SIG-M5 (cell line): ENCODE data around the gene ICAM2.
"Not testable (repeated sequence)": the region's sequence is repeated elsewhere in the genome, so short reads cannot be mapped to it uniquely, and the experiment has no call there.

ENCODE experiments used
- DNase-seq: peaks from one replicate; lab custom pipeline; 2025; lab: John Stamatoyannopoulos, UW

ICAM2 gene

DNA sequence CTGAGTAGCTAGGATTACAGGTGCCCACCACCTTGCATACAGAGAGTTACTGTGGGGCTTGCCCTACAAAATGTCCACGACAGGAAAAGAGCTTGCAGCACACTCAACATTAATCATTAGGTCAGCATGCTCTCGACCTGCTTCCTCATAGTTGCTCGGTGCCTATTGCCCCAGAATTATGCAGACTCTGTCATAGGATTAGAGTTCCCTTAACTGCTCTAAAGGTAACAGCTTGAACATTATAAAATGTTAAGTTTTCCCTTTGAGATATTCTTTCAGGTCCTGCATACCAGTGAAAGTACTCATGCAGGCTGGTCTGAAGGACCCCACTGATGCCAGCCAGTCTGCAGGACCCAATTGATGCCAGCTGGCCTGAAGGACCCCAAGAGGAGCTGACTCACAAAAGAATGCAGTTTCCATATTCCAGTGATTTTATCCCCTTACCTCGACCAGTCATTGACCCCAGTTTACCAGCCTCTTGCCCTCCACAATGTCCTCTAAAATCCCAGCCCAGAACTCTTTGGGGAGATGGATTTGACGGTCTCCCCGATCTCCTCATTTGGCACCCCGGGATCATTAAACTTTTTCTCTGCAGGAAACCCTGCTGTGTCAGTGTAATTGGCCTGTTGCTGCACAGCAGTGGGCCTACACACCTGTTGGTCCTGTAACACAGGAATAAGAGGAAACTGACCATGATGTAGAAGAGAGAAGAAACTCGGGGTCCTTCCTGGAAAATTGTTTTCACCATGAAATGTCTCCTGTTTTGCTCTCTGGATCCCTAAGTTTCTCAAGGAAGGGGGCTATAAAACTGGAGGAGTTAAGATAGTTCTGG lies 10.6 kb downstream of the ICAM2 start:
- no peak for DNase-seq

DNA sequence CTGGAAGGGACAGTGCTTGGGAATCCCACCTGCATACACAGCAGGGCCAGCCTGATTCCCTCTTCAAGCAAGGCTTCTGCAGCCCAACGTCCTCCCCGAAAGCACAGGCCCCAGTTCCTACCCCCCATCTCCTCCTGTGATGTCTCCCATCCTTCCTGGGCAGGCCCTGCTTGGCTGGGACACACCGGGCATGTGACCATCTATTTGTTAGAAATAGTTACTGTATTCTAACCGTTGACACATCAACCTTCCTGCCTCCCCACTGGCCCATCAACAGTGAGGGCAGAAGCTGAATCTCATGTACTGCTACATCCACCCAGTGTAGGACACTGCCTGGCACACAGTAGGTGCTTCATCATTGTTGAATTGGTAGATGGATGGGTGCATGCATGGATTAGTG lies 11.6 kb downstream of the ICAM2 start:
- DNase-seq = no peak

DNA sequence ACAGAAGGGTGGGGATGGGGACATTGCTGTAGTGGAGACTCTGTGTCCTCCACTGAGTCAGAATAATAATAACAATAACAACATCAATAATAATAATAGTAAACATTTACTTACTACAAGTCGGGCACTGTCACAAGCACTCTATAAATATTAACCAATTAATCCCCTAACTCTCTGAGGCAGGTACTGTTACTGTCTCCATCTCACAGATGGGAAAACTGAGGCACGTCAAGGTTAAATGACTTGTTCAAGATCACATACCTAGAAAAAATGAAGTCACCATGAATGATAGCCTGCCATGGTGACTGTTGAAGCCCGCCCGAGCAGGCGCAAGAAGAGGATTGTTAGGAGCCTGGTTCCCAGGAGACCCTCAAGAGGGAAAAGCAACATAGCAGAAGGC lies 12.1 kb downstream of the ICAM2 start:
- no peak for DNase-seq

DNA sequence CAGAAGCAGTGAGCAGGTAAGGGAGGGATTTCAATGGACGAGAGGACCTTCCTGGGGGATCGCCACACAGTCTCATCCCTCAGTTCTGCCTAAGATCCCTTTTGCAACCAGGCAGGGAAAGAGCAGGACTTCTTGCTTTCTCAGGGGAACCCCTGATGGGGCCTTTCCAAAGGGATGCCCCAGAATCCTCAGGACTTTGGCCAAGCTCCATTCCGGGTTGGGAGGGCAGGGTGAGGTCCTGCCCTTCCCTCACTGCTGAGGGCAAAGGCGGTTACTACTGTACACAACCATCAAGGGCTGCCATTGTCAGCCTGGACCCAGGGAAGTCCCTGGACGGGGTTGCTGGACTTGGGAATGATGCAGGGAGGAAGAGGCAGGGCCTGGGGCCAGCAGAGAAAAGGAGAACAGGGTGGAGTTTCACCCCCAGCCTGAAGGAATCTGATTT lies 12.6 kb downstream of the ICAM2 start:
- no peak for DNase-seq

DNA sequence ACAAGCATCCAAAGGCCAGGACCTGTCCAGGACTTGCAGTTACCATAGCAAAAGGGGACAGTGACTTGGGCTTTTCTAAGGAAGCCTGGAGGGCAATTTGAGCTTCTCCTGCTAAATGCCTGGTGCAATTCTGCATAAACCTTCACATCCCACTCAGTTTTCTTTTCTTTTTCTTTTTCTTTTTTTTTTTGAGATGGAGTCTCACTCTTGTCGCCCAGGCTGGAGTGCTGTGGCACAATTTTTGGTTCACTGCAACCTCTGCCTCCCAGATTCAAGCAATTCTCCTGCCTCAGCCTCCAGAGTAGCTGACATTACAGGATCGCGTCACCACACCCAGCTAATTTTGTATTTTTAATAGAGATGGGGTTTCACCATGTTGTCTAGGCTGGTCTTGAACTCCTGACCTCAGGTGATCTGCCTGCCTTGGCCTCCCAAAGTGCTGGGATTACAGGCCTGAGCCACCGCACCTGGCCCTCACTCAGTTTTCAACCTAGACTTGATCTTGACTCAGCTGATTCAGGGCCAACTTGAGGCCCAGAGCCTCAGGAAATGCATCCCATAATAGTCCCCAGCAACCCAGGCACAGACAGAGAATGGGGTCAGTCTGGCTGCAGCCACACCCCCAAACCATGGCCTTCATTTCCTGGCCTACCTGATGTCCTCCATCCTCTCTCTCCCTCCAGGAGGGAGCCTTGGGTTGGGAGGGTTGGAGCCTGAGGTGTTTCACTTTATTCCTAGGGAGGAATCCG lies 13.2 kb downstream of the ICAM2 start:
- not testable (repeated sequence) for DNase-seq

DNA sequence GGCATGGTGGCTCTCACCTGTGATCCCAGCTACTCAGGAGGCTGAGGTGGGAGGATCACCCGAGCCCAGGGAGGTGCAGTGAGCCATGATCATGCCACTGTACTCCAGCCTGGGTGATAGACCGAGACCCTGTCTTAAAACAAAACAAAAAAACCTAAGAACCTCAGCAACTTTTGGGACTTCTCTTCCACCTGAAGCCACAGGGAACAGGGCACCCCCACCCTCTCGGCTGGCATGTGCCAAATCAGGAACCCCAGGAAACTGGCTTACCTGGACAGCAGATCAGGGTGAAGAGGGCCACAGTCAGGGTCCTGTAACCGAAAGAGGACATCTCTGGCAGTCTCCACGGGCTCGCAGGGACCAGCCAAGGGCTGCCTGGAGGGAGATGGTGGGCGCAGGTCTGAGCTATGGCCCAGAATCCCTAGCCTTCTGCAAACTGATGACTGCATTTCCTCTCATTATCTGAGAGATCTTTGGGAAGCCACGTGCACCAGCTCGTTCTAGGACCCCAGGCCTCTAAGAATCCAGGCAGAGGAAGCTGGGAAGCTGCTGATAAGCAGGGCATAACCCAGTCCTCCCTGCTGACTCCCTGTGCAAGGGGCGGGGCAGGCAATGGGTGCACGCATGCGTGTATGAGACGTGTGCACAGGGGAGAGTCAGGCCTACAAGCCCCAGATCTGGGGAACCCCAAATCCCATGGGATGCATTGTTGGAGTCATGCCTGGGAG lies 13.9 kb downstream of the ICAM2 start:
- DNase-seq = no peak

DNA sequence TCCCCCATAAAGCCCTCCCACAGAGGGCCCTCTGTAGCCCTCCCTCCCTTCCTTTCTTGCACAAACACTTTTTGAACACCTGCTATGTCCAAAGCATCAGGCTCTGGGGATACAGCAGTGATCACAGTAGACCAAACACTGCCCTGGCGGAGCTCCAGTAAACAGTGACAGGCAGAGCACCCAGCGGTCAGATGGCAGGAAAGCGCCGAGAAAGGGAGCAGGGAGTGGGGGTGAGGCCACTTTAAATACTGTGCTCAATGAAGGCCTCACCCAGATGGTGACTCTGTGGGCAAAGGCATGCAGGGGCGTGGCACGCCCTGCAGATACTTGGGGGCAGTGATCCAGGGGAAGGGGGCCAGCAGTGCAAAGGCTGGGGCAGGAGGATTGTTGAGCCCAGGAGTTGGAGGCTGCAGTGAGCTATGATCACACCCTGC lies 14.7 kb downstream of the ICAM2 start:
- DNase-seq = no peak

DNA sequence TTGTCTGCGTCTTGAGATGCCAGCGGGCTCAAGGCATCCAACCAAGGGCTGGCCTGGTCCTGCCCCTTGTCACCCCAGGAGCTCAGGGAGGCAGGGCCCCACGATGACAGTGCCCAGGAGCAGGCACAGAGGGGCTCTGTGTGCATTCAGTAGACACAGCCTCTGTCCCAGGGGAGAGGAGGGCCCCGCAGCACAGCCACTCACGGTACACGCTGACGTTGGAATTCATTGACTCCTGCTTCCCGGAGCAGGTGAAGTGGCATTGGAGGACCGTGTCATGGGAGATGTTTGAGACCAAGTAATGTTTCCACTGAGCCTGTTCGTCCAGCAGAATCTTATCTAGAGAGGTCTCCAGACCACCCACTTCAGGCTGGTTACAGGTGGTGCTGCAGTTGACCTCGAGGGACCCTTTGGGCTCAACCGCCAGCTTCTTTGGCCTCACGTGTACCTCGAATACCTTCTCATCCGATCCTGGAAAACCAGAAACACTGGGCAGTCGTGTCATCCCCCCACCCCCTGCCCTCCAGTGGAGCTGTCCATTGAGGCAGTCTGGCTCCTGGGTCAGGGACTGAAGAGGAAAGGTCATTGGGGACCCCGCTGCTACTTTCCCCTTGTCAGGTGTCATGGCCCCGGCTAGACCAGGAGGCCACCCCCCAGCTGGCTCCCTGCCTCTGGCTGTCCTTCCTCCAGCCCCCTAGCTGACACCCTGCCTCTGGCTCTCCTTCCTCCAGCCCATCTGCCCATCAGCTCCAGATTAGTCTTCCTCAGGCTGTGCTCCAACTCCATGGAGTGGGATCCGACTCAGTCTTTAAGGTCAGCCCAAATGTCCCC lies 15.3 kb downstream of the ICAM2 start:
- DNase-seq = no peak

DNA sequence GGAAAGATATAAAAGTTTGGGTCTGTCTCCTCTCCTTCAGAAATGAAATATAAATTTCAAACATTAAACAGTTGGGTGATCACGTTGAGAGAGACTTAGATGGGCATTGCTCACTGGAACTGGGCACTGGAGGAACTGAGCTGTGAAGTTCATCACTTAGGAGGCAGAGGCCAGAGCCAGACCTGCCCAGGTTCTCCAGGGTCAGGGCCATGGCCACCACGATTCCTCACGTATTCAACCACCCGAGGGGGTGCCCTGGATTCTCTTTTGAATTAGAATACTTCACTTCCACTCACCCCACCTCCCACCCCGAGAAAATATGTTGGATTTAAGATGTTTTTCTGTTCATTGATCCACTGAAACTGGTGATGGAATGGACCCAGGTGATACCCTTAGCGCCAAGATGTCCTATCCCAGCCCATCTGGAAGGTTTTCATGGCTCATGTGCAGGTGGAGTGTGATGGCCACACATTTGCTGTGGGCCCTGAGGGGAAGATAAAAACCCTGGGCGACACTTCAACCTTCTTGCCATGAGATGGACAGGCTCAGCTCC lies 16.1 kb downstream of the ICAM2 start:
- no peak for DNase-seq

DNA sequence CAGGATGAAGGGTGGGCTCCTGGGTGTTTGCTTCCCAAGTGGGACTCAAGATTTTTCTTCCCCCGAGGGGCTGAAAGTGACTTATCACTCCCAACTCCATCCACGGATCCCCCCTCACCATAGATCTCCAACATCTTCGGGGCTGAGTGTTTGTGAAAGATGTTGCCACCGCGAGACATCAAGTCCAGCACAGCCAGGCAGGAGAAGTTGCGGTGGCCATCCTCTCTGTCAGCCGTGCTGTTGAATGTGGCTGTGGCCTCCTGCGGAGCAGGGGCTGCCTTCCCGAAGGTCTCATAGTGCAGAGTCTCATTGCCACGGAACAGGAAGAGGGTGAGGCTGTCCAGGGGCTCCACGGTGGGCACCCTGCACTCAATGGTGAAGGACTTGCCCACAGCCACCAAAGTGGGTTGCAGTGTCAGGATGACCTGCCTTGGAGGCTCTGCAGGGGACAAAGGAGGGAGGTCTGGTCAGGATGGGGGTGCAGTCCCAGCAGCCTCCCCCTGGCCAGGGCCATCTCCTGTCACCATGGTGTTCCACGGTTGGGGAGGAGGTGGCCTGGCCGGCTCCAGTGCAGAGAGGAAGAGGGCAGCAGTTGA lies 16.8 kb downstream of the ICAM2 start:
- no peak for DNase-seq

DNA sequence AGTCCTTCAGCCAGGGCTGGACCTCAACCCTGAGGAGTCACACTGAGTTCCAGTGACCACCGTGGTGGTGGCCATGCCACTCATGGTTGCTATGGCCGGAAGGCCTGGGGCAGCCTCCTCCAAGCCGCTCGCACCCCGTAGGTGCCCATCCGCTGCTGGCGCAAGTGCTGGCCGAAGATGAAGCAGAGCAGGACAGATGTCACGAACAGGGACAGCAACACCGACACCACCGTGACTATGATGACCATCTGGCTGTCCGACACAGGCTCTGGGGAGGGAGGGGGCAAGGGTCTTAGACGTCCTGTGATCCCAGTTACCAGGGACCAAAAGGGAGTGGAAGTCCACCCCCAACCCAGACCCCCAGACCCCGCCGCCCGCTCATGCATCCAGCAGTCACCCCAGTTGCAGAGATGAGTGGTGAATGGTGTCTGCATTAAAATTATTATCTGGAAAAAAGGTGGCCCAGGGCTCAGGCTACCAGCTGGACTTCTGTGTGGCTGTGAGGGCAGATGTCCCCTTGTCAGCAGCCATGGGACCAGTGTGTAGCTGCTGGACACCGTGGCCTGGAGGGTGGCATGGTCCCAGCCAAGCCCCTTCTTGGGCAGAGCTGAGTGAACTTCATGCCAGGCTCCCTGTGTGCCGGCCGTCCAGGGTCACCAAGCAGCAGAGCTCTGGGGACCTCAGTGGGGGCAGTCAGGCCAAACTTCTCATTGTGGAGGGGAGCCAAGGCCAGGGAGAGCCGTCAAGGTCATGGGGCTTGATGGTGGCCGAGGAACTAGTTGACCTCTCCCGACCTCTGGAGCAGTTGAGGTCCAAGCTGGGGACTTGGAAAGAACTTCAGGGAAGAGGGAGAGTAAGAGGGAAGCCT lies 17.5 kb downstream of the ICAM2 start:
- no peak for DNase-seq

DNA sequence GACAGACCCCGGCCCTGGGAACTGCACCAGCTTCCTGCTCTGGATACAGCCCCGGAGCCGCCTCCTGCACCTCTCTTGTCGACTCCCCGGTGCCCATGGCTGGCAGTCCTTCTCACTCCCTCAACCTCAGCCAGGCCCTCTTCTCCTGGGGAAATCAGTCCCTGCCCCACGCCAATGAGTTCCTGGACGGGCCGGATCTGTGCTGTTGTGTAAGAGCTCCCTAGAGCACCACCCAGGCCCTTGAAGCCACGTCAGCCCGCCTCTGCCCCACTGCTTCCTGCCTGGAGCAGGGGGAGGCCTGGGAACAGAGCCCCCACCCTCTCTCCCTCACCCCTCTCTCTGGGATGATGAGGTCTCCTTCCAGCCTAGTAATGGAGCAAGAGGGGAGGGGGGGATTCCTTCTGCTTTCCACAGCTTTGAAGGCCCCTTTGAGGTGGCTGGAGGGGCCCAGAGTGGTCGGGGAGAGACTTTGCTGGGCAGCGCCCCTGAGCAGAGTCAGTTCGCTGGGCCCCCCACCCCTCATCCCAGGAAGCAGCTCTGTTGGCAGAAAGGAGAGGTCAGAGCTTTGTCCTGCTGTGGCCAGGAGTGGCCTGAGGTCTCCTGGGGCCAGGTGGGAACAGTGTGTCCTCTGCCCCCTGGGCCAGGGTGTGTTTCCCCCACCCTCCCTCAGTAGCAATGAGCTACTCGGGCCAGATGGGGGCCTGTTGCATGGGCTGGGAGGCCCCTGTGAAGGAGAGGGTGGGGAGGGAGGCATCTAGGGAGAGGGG lies 18.5 kb downstream of the ICAM2 start:
- no peak for DNase-seq

DNA sequence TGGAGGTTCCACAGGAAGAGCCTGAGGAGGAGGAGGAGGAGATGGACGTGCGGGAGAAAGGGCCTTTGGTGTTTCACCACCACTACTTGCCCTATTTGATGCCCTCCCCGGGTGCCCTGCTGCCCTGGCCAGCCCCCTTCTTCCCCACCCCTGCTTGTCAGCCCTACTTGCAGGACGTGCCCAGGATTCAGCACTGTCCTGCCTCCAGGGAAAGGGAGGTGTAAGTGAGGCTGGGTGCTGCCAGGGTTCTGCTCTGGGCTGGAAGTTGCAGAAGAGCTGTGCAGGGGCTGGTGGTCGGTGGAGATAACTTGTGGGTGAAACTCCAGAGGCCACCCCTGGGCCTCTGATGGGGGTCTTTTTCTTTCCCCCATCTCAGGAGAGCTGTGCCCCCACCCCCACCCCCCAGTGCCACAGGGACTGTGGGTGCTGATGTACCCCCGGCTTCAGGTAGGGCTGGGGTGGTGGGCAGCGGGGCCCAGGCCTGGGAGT lies 19.3 kb downstream of the ICAM2 start:
- DNase-seq = no peak

DNA sequence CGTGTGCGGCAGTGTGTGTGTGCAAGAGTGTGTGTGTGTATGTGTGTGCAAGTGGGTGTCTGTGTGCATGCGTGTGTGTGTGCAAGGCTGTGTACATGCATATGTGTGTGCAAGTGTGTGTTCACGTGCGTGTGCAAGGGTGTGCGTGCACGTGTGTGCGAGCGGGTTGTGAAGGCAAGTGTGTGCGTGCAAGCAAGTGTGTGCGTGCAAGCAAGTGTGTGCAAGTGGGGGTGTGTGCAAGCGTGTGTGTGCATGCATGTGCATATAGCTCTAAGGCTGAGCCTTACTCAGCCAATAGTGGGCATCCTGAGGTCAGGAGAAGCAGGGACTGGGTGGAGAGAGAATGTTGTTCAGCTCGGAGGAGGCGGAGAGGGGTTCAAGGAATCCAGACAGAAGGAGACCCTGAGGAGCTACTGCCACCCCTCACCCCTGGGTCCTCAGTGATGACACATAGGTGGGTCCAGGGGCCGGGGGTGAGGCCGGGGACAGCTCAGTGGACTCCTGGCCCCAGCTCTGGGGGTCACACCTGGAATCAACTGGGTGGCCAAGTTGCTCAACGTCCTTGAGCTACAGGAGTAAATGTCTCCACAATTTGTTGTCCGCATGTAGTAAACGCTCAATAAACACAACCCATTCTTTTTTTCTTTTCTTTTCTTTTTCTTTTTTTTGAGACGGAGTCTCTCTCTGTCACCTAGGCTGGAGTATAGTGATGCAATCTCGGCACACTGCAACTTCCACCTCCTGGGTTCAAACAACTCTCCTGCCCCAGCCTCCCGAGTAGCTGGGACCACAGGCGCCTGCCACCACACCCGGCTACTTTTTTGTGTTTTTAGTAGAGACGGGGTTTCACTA lies 20.5 kb downstream of the ICAM2 start:
- DNase-seq = no peak

DNA sequence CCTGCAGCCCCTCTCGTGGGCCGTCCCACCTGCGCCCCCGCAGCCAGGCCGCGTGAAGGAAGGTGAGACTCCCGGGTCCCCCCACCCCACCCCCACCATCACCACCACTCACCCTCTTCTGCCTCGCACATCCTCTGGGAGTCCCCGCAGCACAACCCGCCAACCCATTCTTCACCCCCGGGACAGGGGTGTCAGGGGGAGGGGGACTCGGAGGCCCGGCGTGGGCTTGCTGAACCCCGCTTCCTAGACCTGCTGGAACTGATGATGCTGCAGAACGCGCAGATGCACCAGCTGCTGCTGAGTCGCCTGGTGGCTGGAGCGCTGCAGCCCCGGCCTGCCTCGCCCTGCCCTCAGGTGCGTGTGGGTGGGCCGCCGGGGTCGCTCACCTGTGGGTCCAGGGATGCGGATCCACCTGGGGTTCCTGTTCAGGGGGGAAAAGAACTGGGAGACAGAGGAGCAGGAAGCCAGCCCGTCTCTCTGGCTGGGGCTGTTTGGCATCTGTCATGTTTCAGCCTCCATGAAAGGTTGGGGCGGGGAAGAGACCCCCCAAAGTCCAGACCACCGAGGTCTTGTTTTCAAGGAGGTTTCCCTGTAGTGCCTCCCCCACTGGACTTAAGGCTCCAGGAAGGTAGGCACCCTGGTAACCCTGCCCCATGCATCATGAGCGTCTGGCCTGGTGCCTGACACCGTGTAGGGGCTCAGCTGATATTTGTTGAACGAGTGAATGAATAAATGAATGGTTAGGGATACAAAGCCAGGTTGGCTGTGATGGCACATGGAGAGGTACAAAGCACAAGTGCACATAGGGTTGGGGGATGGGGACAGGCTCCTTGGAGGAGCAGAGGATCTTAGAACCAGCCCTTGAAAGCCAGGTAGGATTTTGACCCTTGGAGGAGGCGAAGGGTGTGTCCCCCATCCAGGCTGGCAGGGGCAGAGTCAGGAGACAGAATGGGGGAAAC lies 21.4 kb downstream of the ICAM2 start:
- DNase-seq = no peak

DNA sequence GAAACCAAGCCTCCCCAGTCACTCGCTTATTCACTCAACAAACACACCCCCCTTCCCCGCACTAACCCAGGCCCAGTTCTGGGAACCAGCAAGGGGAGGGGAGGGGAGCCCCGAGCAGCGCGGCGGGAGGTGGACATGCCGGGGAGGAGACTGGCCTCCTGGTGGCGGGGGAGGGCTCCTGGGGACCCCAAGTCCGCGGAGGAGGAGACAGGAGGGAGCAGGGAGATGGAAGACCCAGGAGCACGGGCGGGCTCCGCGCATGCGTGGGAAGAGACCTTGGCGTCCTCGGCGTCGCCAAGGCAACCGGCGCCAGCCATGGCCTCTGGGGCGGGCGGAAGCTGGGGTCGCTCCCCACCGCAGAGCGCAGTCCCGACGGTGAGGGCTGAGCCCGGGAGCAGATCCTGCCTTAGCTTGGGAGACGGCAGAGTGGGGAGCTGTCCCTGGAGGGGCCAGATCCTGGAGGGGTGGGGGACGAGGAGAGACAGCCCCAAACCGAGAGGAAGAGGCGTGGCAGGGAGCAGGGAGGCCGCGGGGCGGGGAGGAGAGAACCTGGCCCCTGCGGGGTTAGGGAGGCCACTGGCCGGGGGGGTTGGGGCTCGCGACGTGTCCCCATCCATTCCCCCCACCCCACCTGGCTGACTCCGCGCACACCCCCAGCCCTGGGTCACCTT lies 22.2 kb downstream of the ICAM2 start, which contains the start of gene PRR29:
Gene PRR29, plus strand, starts transcription at position 302 of the 671 bp plus-strand sequence. Its CDS starts 14 bp downstream, at position 316.
- no peak for DNase-seq
